DND-41 (cell line): Measurements from ENCODE around the gene SIPA1L3.

Experiments
- EZH2 ChIP-seq: IDR thresholded peaks from 3 replicates; pipeline ENCODE4 v1.6.1; 2012; ENCODE audit warnings: borderline replicate concordance, low read depth, mild to moderate bottlenecking, moderate library complexity, low read length, inconsistent platforms; ENCODE audit not compliant: severe bottlenecking
- TF ChIP-seq, protein P1 (sequence below): IDR thresholded peaks from 2 replicates; pipeline ENCODE4 v1.5.1; 2012; ENCODE audit warnings: borderline replicate concordance, low read length, moderate library complexity, mild to moderate bottlenecking; ENCODE audit not compliant: poor library complexity, severe bottlenecking; ENCODE audit errors: extremely low read depth

DNA sequence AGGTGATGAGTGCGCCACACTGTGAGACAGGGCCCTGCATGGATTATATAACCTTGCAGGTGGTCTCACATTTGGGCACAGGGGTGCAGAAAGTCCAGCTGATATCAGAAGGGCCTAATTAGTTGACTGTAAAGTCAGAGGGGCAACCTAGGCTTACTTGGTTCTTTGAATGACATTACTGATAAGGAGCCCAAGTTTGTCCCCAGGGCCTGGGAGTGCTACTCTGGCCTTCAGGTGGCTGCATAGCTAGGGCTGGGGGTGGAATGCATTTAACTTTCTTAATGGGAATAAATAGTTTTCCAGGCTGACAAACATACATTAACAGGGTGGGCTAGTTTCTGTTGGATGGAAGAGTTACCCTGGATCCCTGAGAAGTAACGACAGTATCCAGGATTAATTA, 3.9 kb upstream of the SIPA1L3 start:
- TF ChIP-seq, protein P1, sequence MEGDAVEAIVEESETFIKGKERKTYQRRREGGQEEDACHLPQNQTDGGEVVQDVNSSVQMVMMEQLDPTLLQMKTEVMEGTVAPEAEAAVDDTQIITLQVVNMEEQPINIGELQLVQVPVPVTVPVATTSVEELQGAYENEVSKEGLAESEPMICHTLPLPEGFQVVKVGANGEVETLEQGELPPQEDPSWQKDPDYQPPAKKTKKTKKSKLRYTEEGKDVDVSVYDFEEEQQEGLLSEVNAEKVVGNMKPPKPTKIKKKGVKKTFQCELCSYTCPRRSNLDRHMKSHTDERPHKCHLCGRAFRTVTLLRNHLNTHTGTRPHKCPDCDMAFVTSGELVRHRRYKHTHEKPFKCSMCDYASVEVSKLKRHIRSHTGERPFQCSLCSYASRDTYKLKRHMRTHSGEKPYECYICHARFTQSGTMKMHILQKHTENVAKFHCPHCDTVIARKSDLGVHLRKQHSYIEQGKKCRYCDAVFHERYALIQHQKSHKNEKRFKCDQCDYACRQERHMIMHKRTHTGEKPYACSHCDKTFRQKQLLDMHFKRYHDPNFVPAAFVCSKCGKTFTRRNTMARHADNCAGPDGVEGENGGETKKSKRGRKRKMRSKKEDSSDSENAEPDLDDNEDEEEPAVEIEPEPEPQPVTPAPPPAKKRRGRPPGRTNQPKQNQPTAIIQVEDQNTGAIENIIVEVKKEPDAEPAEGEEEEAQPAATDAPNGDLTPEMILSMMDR = no peak
- TF ChIP-seq EZH2 = no peak
